ENCODE results near the gene CACTIN.

GRCh38 chr19:3632098-3632497, 5.5 kb upstream of the CACTIN start:
- TF ChIP-seq POLR2AphosphoS5 (IDR thresholded peaks at IDR 0.05) (no peak), POLR2A (IDR thresholded peaks at IDR 0.05) (no peak), CTCF (IDR thresholded peaks at IDR 0.05) (no peak)
